WI38 (cell line): ENCODE data around the gene SLC6A11.

Experiments
- H3K4me3 ChIP-seq: 2 replicates; pipeline ENCODE4 v1.5.1; 2011; ENCODE audit warnings: low read depth, mild to moderate bottlenecking, control low read depth, low read length
- TF ChIP-seq, protein P1 (sequence below): IDR thresholded peaks from 2 replicates; pipeline ENCODE4 v1.5.1; 2012; ENCODE audit warnings: low read depth, mild to moderate bottlenecking, control low read depth, low read length

Gene SLC6A11

DNA sequence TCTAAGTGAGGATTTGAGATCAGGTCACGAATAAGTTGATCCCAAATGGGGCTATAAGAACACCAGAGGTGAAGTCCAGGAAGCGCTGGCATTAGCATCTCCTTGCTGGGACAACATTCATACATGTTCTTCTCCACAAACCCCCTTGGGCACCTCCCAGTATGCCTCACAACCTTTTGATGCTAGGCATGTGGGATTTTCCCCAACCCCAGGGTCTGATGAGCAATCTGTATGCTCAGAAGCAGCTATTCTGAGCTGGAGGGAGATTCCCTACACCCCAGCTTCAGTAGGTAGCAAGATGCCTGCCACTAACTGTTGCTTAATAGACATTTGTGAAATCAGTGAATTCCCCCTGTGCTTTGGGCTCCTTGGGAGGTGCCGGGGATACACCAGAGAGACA lies 32.2 kb downstream of the SLC6A11 start:
- TF ChIP-seq, protein P1, sequence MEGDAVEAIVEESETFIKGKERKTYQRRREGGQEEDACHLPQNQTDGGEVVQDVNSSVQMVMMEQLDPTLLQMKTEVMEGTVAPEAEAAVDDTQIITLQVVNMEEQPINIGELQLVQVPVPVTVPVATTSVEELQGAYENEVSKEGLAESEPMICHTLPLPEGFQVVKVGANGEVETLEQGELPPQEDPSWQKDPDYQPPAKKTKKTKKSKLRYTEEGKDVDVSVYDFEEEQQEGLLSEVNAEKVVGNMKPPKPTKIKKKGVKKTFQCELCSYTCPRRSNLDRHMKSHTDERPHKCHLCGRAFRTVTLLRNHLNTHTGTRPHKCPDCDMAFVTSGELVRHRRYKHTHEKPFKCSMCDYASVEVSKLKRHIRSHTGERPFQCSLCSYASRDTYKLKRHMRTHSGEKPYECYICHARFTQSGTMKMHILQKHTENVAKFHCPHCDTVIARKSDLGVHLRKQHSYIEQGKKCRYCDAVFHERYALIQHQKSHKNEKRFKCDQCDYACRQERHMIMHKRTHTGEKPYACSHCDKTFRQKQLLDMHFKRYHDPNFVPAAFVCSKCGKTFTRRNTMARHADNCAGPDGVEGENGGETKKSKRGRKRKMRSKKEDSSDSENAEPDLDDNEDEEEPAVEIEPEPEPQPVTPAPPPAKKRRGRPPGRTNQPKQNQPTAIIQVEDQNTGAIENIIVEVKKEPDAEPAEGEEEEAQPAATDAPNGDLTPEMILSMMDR: no peak

DNA sequence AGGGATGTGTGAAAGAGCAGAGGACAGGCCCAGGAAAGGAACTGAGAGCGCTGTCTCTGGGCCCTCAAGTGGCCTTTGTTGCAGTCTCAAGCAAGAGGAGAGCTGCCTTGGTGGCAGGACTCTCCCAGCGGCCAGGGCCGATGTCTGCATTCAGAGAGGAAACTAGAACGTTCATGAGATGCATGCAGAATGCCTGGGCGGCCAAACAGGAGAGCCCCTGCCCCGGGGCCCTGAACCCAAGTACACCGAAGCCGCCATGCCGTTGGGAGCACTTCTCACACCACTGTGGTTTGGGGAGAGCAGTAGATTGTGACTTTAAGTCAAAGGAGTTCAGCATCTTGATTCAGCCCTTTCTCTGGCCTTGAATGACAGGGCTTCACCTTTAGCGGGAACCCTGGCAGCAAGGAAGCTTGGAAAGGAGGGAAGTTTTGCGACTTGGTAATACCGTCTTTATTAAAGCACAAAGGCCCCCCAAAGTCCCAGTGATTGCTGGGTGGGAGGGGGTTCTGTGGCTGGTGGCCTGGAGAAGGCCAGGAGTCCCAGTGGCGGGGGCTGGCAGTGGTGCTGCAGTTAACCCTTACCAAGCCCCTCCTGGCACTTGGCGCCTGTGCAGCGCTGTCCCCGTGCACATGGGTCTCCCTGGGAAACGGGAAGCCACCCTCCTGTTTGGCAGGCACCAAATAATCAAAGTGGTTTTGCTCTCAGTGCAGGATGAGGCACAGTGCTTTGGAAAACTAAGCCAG lies 36.2 kb downstream of the SLC6A11 start:
- no peak overlapping the region for H3K4me3 ChIP-seq
- TF ChIP-seq, protein P1: no peak

More for the DNA sequence above, 32.2 kb downstream of the SLC6A11 start:
- H3K4me3 ChIP-seq: no peak overlapping the region

DNA sequence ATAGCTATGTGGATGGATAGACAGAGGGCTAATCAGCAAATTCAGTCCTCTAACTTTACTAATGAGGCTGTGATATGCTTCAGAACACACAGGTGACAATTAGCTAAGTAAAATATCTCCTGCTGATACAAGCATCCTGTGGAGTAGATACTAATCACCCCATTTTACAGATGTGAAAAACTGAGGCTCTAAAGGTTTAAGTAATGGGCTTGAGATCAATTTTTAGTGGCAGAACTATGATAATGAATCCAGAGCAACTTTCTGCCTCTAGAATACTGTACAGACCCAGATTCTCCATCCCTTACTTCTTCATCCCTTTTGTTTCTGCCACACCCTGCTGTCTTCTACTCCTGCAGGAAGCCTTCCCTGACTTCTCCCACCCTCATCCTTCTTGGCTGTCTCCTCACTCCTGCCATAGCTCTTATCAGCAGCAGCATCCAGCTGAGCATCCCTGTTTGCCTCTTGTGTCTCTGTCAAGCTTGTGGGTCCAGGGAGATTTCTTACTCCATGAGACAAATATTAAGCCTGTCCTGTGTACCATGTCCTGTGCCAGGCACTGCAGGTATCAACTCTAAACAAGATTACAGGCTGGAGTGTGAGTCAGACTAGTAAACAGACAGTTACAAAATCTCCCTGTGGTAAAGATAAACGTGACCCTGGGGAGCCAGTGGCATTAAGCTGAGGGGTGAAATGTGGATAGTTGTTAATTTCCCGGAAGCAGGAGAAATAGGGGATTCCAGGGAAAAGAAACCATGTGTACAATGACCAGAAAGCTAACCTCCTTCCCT lies 39.2 kb downstream of the SLC6A11 start:
- TF ChIP-seq, protein P1: no peak
- H3K4me3 ChIP-seq: no peak overlapping the region

DNA sequence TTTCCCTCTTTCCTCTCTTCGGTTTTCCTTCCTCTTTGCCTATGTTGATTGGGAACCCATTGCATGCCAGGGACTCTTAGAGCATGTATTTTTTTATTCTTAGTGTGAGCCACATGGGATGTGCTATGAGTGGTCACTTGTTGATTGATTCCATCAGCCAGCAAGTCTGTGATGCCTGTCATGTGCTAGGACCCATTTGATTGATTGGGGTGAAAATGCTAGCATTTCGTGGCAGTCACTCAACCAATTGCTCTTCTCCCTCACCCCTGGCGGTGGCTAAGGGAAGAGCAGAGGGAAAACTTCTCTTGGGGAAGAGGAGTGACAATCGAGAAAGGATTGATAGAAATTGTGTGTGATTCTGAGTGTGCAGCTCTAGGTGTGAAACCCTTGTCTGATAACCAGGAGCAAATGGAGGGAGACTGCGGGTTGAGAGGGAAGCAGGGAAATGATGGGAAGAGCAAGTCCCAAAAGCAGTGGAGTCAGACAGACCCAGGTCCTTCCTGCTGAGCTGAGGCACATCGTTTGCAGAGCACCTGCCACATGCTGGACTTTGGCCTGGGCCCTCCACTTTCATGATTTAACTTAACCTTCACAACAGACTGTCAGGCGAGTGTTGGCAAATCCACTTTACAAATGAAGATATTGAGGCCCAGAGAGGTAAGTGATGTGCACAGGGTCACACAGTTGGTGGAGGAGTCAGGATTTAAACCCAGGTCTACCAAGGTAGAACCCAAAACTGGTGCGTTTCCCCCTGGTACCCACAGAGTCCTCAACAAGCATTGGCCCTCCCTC lies 40.0 kb downstream of the SLC6A11 start:
- TF ChIP-seq, protein P1: peak; percentile 44
- no peak overlapping the region for H3K4me3 ChIP-seq

DNA sequence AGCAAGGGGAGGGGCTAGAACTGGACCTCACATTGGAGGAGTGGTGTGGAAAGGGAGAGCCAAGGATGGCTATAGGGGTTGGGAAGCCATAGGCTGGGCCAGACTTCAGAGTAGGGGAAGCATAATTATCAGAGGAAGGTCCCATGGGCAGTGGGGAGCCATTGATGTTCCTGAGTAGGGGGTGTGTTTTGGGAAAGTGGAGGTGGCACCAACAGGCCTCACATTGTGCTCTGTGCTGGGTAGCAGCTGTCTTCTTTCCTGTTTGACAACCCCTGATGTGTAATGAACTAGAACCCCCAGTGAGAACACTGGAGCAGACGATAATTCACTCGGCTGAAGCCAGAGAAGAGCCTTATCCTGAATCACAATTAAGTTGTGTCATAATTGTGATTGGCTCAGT lies 41.2 kb downstream of the SLC6A11 start:
- TF ChIP-seq, protein P1: no peak
- no peak overlapping the region for H3K4me3 ChIP-seq

DNA sequence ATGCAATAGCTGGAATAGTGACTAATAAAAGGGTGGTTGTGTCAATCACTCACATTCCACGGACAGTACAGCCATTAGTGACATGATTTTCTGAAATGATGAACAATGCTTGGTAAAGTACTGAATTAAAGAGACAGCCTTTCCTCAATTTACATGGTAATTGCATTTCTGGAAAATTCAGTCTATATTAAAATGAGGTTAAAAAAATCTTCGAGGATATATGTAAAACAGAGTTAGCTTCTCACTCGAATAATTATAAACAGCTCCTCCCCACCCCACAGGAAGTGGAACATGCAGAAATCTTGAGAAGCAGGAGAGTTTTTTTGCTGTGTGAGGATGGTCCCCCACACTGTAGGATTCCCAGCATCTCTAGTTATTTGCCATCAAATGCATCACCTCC lies 42.1 kb downstream of the SLC6A11 start:
- TF ChIP-seq, protein P1: no peak
- no peak overlapping the region for H3K4me3 ChIP-seq
